HCT116 (cell line): ENCODE results near the gene C12orf50. TPM values are rescaled to one million over a fixed set of nuclear protein-coding genes. Genes with fewer than 3 reads are reported as not detected.
"Not testable (repeated sequence)": the region's sequence is repeated elsewhere in the genome, so short reads cannot be mapped to it uniquely, and the experiment has no call there.

Experiments used
- ATAC-seq: fragments of 200-7000 bp; cut with Tn5 transposase; 2 replicates; pipeline ENCODE4 v1.9.1; 2020; ENCODE audit warnings: mild to moderate bottlenecking, moderate library complexity
- BruUV-seq: library from RNA; stranded (reverse); fragments of 400-500 nt; replicated peaks from 2 replicates; lab custom pipeline; 2021; lab: Mats Ljungman, UMichigan
- CTCF ChIA-PET: fragments of 300-600 bp; sonication (Branson Sonifier 250); formaldehyde crosslinking; loops from one replicate; lab custom pipeline; 2021; ENCODE audit warnings: antibody characterized with exemption; lab: Charles Lee
- POLR2A ChIA-PET: fragments of 300-600, 350-600 bp; sonication (Branson Sonifier 250); formaldehyde crosslinking; loops from one replicate; lab custom pipeline; 2021; ENCODE audit warnings: antibody characterized with exemption; lab: Charles Lee
- RAD21 ChIA-PET, 2 experiments: fragments of 300-600 bp; sonication (Branson Sonifier 250); formaldehyde crosslinking; loops; one replicate each; lab custom pipeline; 2023; ENCODE audit warnings: low total read pairs in 2 of 2; ENCODE audit not compliant: uncharacterized antibody in 2 of 2, unreplicated experiment in 2 of 2, low non-redundant PET in 1 of 2; lab: Charles Lee
- DNase-seq: peaks from one replicate; pipeline ENCODE4 v3.0.0-alpha.2; 2010; ENCODE audit warnings: low read depth, low spot score
- H2AFZ ChIP-seq: fragments of 200-600 bp; shearing (Covaris generic), sonication (generic); 2 replicates; pipeline ENCODE4 v1.6.1; 2017; ENCODE audit warnings: low read depth, mixed run types, mixed read lengths, antibody characterized with exemption, low read length; ENCODE audit not compliant: poor library complexity, severe bottlenecking
- H3K27ac ChIP-seq: 2 replicates; pipeline ENCODE4 v1.5.1; 2012; ENCODE audit warnings: low read depth, low read length
- H3K27me3 ChIP-seq: fragments of 200-600 bp; sonication (generic); 2 replicates; pipeline ENCODE4 v1.6.1; 2016; ENCODE audit warnings: mixed run types, low read length, mixed read lengths; ENCODE audit not compliant: insufficient read depth
- H3K36me3 ChIP-seq, 2 experiments: fragments of 200-500 bp in 1 of 2; fragments of 200-600 bp in 1 of 2; sonication (Bioruptor generic) in 1 of 2; sonication (generic) in 1 of 2; 2 replicates each; pipeline versions ENCODE4 v1.5.1 to v1.6.1; 2014 to 2016; ENCODE audit warnings: low read length in 2 of 2, inconsistent platforms in 1 of 2, mixed read lengths in 1 of 2, mixed run types in 1 of 2; ENCODE audit not compliant: insufficient read depth in 2 of 2, control insufficient read depth in 1 of 2
- H3K4me1 ChIP-seq, 2 experiments: fragments of 200-600 bp in 1 of 2; sonication (generic) in 1 of 2; 2 replicates each; pipeline versions ENCODE4 v1.5.1 to v1.6.1; 2012 to 2017; ENCODE audit warnings: low read length in 2 of 2, inconsistent platforms in 1 of 2, mild to moderate bottlenecking in 1 of 2, mixed read lengths in 1 of 2, mixed run types in 1 of 2, moderate library complexity in 1 of 2; ENCODE audit not compliant: insufficient read depth in 2 of 2, control insufficient read depth in 1 of 2
- H3K4me2 ChIP-seq: fragments of 200-600 bp; sonication (generic); 2 replicates; pipeline ENCODE4 v1.6.1; 2017; ENCODE audit warnings: mixed run types, low read length, mixed read lengths
- H3K4me3 ChIP-seq, 2 experiments: fragments of 200-600 bp in 1 of 2; sonication (generic) in 1 of 2; replicated peaks in 1 of 2; 2 replicates each; pipeline ENCODE4 v1.5.1; 2011 to 2016; ENCODE audit warnings: low read length in 2 of 2, control low read depth in 1 of 2, low read depth in 1 of 2, mild to moderate bottlenecking in 1 of 2, mixed read lengths in 1 of 2, mixed run types in 1 of 2
- H3K79me2 ChIP-seq: fragments of 200-600 bp; sonication (generic); 2 replicates; pipeline ENCODE4 v1.6.1; 2017; ENCODE audit warnings: mild to moderate bottlenecking, mixed run types, low read length, moderate library complexity, mixed read lengths; ENCODE audit not compliant: insufficient read depth
- H3K9ac ChIP-seq: fragments of 200-600 bp; sonication (generic); 2 replicates; pipeline ENCODE4 v1.6.1; 2016; ENCODE audit warnings: low read length, mixed read lengths
- H3K9me2 ChIP-seq: fragments of 200-600 bp; sonication (generic), shearing (Covaris generic); 2 replicates; pipeline ENCODE4 v1.6.1; 2017; ENCODE audit warnings: mixed run types, mild to moderate bottlenecking, moderate library complexity; ENCODE audit not compliant: insufficient read depth
- H3K9me3 ChIP-seq, 2 experiments: fragments of 200-500 bp in 1 of 2; fragments of 200-600 bp in 1 of 2; sonication (Bioruptor generic) in 1 of 2; sonication (generic) in 1 of 2; 2 replicates each; pipeline ENCODE4 v1.6.1; 2014 to 2017; ENCODE audit warnings: low read length in 2 of 2, mixed read lengths in 2 of 2, inconsistent platforms in 1 of 2, low read depth in 1 of 2, mild to moderate bottlenecking in 1 of 2, mixed run types in 1 of 2, moderate library complexity in 1 of 2; ENCODE audit not compliant: control insufficient read depth in 1 of 2, insufficient read depth in 1 of 2
- H4K20me1 ChIP-seq: fragments of 200-600 bp; sonication (generic), shearing (Covaris generic); 2 replicates; pipeline ENCODE4 v1.6.1; 2017; ENCODE audit warnings: mixed run types, mild to moderate bottlenecking, moderate library complexity; ENCODE audit not compliant: insufficient read depth
- CBX3 ChIP-seq: IDR thresholded peaks from 2 replicates; pipeline ENCODE4 v1.6.1; 2012; ENCODE audit warnings: low read depth
- ELF1 ChIP-seq: IDR thresholded peaks from 2 replicates; pipeline ENCODE4 v1.6.1; 2012; ENCODE audit warnings: low read depth, borderline replicate concordance
- EZH2phosphoT487 ChIP-seq: fragments of 200-600 bp; IDR thresholded peaks from 2 replicates; pipeline ENCODE4 v1.6.1; 2018; ENCODE audit warnings: antibody characterized with exemption, borderline replicate concordance
- FOSL1 ChIP-seq: IDR thresholded peaks from 2 replicates; pipeline ENCODE4 v1.6.1; 2012; ENCODE audit warnings: low read depth
- JUND ChIP-seq: IDR thresholded peaks from 2 replicates; pipeline ENCODE4 v1.6.1; 2012
- POLR2A ChIP-seq: IDR thresholded peaks from 2 replicates; pipeline ENCODE4 v1.7.0; 2011; ENCODE audit warnings: borderline replicate concordance; ENCODE audit not compliant: insufficient read depth, insufficient read length; ENCODE audit errors: extremely low read depth
- POLR2AphosphoS5 ChIP-seq: IDR thresholded peaks from 2 replicates; pipeline ENCODE4 v1.6.1; 2011; ENCODE audit warnings: mild to moderate bottlenecking, low read depth, low read length, moderate library complexity
- RAD21 ChIP-seq: IDR thresholded peaks from 2 replicates; pipeline ENCODE4 v1.6.1; 2012; ENCODE audit warnings: low read depth, mild to moderate bottlenecking
- SIN3A ChIP-seq: IDR thresholded peaks from 2 replicates; pipeline ENCODE4 v1.6.1; 2012; ENCODE audit warnings: low read depth
- SRF ChIP-seq: IDR thresholded peaks from 2 replicates; pipeline ENCODE4 v1.6.1; 2012; ENCODE audit warnings: low read depth
- YY1 ChIP-seq: IDR thresholded peaks from 2 replicates; pipeline ENCODE4 v1.6.1; 2011; ENCODE audit warnings: low read length, low read depth, moderate library complexity, mild to moderate bottlenecking; ENCODE audit not compliant: insufficient replicate concordance; ENCODE audit errors: extremely low read depth
- ZNF274 ChIP-seq: fragments of 200-500 bp; sonication (Bioruptor generic); IDR thresholded peaks from 2 replicates; pipeline ENCODE4 v1.6.1; 2014; ENCODE audit warnings: mild to moderate bottlenecking, low read depth, low read length, inconsistent platforms
- intact Hi-C: fragments of 100-400 bp; cut with micrococcal nuclease; formaldehyde crosslinking; loops from 2 replicates; pipeline ENCODE4 v1.10.0; 2022
- total RNA-seq: library from RNA; stranded (reverse); gene quantifications from one replicate; pipeline ENCODE4 v1.2.1, GENCODE V29; 2021; ENCODE audit not compliant: unreplicated experiment
- TF ChIP-seq, protein P1 (sequence below), 3 experiments: fragments of 200-600 bp in 1 of 3; sonication (generic) in 1 of 3; IDR thresholded peaks in 2 of 3; conservative IDR thresholded peaks in 1 of 3; 2 replicates each; pipeline ENCODE4 v1.5.1; 2012 to 2017; ENCODE audit warnings: low read depth in 2 of 3, low read length in 2 of 3, antibody characterized with exemption in 1 of 3, borderline replicate concordance in 1 of 3, control low read depth in 1 of 3, mild to moderate bottlenecking in 1 of 3, mixed read lengths in 1 of 3, mixed run types in 1 of 3, moderate library complexity in 1 of 3; ENCODE audit not compliant: insufficient read depth in 1 of 3
- TF ChIP-seq, protein P2 (sequence below): IDR thresholded peaks from 2 replicates; pipeline ENCODE4 v1.6.1; 2012

Gene C12orf50
- total RNA-seq, 1 experiment from 2014 or later: not detected

DNA sequence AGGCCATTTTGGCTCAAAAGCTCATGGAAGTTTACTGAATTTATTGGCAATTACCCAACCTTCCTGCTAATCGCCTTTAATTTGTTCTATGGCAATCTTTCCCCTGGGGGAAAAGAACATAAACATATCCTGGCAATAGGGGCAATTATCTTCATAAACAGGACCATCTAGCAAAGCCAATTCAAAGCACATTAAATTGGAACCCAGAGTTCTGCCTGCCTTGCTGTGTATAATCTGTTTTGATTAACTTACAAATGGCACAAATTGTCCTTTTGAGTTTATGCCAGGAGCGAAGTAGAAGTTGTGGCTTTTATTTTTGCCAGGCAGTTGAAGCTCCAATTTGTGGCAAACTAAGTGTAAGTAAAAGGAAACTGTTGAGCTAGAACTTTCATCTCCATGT, 68.6 kb downstream of the C12orf50 start:
- Histone ChIP-seq H2AFZ (no peak overlapping the region), H3K36me3 (no peaks in the 10 kb centered on the region), H3K4me2 (no peak overlapping the region), H3K9ac (no peak overlapping the region), H3K27me3 (no peaks in the 10 kb centered on the region), H3K4me1 (no peaks in the 10 kb centered on the region), H3K4me3 (no peak overlapping the region), H3K27ac (no peak overlapping the region), H3K9me2 (0 out of 2 replicates have a peak, but pooled peaks cover 3% of the 10 kb centered on the region), H3K9me3 (no peaks in the 10 kb centered on the region), H3K79me2 (no peaks in the 10 kb centered on the region), H4K20me1 (no peaks in the 10 kb centered on the region)
- ATAC-seq (no peak), DNase-seq (no peak)
- ChIA-PET CTCF (interaction anchor here (1.1 kb wide), 1 partner anchor 8 kb away, joined by 3 read pairs; no protein-coding TSS in a partner anchor), RAD21 (no interaction called here), POLR2A (no interaction called here)
- intact Hi-C loops: no loop called here
- no TSS peak for BruUV-seq
- no peak for TF ChIP-seq ZNF274
- TF ChIP-seq, protein P1, sequence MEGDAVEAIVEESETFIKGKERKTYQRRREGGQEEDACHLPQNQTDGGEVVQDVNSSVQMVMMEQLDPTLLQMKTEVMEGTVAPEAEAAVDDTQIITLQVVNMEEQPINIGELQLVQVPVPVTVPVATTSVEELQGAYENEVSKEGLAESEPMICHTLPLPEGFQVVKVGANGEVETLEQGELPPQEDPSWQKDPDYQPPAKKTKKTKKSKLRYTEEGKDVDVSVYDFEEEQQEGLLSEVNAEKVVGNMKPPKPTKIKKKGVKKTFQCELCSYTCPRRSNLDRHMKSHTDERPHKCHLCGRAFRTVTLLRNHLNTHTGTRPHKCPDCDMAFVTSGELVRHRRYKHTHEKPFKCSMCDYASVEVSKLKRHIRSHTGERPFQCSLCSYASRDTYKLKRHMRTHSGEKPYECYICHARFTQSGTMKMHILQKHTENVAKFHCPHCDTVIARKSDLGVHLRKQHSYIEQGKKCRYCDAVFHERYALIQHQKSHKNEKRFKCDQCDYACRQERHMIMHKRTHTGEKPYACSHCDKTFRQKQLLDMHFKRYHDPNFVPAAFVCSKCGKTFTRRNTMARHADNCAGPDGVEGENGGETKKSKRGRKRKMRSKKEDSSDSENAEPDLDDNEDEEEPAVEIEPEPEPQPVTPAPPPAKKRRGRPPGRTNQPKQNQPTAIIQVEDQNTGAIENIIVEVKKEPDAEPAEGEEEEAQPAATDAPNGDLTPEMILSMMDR (IDR thresholded peaks at IDR 0.05 in 2 of 3, conservative IDR thresholded peaks at IDR 0.05 in 1 of 3; ENCODE audit: borderline replicate concordance in 1 of 3, insufficient read depth in 1 of 3, low read depth in 2 of 3, low read length in 2 of 3): no peak
- TF ChIP-seq SRF: no peak
- no peak for TF ChIP-seq CBX3
- no peak for TF ChIP-seq EZH2phosphoT487
- no peak for TF ChIP-seq JUND
- no peak for TF ChIP-seq FOSL1
- no peak for TF ChIP-seq ELF1
- TF ChIP-seq RAD21: no peak
- TF ChIP-seq, protein P2, sequence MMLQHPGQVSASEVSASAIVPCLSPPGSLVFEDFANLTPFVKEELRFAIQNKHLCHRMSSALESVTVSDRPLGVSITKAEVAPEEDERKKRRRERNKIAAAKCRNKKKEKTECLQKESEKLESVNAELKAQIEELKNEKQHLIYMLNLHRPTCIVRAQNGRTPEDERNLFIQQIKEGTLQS: no peak
- no peak for TF ChIP-seq YY1
- TF ChIP-seq POLR2A: no peak
- no peak for TF ChIP-seq SIN3A
- no peak for TF ChIP-seq POLR2AphosphoS5

DNA sequence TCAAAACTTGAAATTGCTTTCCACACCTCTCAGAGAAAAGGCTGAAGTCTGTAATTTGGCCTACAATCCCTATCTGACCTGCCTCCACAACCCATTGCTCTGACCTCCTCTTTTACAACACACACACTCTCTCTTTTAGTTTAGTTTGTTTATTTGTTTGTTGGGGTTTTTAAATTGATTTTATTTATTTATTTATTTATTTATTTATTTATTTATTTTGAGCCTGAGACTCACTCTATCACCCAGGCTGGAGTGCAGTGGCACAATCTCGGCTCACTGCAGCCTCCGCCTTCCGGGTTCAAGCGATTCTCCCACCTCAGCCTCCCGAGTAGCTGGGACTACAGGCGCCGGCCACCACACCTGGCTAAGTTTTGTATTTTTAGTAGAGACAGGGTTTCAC, 75.2 kb downstream of the C12orf50 start:
- H3K9ac ChIP-seq, H3K27me3 ChIP-seq, BruUV-seq, H3K9me2 ChIP-seq, H3K27ac ChIP-seq, ATAC-seq, H3K36me3 ChIP-seq, CTCF ChIA-PET, H3K4me3 ChIP-seq, POLR2A ChIA-PET, H3K79me2 ChIP-seq, H2AFZ ChIP-seq, H3K9me3 ChIP-seq, RAD21 ChIA-PET, DNase-seq, H3K4me2 ChIP-seq, H4K20me1 ChIP-seq, H3K4me1 ChIP-seq: not testable (repeated sequence)
- intact Hi-C loops: loop anchor here (5.0 to 10.0 kb wide), 2 partner anchors 682 to 1999 kb away; no protein-coding TSS in a partner anchor
